Measurements from ENCODE around the gene RRN3.
A peak's percentile ranks its signal among the peaks of the same experiment; 100 is the strongest.
"Not testable (repeated sequence)": the region's sequence is repeated elsewhere in the genome, so short reads cannot be mapped to it uniquely, and the experiment has no call there.

The RRN3 gene, protein sequence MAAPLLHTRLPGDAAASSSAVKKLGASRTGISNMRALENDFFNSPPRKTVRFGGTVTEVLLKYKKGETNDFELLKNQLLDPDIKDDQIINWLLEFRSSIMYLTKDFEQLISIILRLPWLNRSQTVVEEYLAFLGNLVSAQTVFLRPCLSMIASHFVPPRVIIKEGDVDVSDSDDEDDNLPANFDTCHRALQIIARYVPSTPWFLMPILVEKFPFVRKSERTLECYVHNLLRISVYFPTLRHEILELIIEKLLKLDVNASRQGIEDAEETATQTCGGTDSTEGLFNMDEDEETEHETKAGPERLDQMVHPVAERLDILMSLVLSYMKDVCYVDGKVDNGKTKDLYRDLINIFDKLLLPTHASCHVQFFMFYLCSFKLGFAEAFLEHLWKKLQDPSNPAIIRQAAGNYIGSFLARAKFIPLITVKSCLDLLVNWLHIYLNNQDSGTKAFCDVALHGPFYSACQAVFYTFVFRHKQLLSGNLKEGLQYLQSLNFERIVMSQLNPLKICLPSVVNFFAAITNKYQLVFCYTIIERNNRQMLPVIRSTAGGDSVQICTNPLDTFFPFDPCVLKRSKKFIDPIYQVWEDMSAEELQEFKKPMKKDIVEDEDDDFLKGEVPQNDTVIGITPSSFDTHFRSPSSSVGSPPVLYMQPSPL

DNA sequence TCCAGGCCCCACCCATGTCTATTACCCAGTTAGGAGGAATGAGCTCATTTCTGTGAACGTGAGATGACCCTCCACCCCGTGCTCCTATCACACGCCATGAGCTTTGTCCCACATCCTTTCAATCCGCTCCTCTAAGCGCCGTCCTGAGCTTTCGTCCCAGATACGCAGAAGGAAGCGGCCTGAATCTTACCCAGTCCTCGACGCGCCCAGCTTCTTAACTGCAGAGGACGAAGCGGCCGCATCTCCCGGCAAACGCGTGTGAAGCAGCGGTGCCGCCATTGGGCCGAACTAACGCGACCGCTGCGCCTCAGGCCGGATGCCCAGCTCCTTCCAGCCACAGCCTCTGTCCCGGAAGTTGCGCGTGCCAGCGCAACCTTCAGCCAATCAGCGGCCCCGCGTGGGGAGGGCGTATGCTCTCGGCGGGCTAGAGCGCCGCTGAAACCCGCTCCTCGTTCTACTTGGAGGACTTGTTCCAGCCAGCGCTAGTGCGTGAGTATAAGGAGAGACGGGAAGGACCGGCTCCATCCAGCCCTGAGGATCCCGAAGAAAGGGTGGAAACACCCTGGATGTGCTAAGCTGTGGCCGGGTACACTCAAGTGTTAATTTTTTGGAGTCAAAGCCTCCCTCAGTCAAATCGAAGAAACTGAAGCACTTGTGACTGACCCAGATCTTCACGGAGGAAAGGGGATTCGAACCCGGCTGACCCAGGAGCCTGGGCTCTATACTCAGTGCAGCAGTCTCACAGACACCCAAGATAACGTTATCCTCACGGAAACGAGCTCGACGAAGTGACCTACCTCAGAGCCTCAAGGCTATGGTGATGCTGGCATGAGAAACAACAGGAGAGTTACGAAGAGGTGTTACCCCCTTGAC is at the start of gene RRN3:
Gene RRN3, minus strand, starts transcription at position 318 of the 873 bp plus-strand sequence. Its CDS starts 39 bp downstream, at position 279.
- DNase-seq, result peak; percentile 93

GRCh38 chr16:15143601-15144091 is 49.6 kb upstream of the RRN3 start:
- DNase-seq, result not testable (repeated sequence)

DNA sequence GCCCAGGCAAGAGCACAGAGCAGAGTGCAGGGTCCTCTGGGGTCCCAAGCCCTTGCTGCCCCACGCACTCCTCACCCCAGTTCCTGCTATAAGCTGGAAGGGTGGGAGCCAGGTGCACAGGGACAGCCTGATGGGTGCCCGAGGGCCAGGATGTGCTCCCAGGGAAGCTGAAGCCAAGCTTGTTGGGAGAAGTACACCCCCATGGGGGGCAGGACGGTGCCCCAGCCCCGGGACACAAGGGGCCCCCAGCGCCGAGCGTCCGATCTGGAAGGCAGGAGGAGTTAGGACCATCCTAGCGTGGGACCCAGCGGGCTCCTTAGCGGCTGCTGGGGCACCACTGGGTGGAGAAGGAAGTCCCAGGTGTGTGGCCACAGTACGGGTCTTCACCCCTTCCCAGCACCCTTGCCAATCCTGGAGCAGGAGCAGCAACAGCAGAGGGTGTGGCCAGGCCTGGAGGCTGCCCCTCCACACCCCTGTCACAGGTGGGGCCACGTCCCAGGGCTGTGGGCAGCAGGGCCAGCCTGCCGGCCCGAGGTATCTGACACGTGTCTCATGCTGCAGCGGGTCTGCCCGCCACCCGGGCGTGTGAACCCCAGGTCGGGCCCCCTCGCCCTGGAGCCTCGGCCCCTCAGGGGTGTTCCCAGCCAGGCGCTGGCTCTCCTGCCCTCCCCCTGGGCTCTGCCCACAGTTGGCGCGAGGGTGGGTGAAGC is 49.0 kb upstream of the RRN3 start:
- DNase-seq, result not testable (repeated sequence)

- DNase-seq, result not testable (repeated sequence)
Observed at GRCh38 chr16:15142107-15142890, 48.2 kb upstream of the RRN3 start.

DNA sequence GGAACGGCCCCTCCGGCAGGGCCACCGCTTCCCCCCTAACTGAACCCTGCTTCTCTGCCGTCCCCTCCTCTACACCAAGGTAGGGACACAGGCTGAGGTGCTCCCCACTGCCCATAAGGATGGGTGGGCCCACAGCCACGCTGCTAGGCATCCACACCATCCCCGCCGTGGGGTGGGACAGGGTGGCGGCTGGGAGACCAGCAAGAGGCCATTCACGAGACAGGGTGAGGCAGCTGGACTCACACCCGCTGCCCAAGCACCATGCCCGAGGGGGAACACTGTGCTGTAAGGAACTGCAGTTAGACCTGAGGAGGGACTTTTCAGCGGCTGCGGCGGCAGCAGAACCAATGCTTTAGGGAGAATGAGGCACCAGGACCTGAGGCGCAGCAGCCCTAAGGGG is 47.5 kb upstream of the RRN3 start:
- DNase-seq, result no peak

DNA sequence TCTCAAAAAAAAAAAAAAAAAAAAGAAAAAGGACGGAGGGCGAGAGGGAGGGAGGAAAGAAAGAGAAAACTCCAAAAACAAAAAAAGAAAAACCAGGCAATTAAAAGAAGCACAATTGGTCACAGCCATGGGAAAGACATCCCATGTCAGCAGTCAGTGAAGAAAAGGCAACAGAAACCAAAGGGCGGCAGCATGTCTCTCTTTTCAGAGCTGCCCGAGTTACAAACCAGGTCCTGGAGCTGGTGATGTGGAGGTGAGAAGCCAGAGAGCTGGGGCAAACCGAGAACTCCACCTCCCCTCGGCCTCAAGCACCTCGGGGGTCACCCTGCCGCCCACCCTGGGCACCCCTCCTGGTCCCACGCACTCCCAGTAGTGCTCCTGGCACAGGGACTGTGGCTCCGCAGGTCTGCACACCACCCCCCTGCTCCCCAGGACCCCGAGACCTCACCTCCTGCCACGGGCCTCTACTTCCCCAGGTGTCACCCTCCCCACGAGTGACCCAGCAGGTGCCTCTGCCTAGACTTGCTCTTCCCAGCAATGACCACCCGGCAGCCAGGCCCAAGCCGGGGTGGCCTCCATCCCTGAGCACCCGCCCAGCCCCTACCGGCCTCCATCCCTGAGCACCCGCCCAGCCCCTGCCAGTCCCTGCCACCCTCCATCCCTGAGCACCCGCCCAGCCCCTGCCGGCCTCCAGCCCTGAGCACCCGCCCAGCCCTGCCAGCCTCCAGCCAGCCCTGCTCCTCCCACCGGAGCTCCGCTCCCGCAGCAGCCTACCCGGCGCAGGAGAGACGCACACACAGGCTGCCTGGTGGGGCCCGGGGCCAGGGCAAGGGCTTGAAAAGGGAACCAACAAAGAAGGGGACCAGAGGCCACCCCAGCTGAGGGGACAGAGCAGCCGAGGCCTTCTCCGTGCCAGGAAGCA is 46.6 kb upstream of the RRN3 start:
- DNase-seq, result peak; percentile 16

- not testable (repeated sequence) for DNase-seq
Observed at GRCh38 chr16:15137514-15137913, 43.4 kb upstream of the RRN3 start.

DNA sequence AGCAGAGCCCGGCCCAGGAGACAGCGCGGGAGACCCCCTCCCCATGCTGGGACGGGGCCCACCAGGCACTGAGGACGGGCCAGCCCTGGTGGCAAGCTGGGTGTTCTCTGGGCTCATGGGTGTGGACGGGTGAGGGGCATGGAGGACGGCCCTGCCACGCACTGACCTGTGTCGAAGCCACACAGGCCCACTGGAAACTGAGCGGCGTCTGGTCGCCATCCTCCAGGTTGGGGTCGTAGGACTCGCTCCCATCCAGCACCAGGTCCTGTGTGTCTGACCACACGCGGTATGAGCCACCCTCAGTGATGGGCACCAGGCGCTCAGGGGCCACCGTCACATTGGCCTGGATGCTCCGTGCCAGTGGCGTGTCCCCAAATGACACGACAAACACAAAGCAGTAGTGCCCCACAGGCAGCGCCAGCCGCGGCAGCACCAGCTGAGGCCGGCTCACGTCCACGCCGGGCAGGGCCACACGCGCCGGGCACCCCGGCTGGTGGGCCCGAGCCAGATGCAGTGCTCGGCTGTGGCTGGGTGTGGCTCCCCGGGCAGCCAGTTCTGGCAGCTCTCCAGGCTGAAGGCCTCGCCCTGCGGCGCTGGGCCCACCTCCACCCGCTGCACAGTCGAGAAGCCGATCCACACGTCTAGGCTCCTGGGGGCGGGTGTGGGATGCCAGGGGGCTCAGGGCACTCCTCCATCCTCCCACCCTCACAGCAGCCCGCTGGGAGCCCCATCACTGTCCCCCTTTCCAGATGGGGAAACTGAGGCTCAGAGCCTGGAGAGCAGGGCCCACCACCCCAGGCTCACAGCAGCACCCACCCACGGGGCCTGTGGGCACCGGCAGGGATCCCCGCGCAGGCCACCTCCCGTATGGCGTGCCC is 41.6 kb upstream of the RRN3 start:
- DNase-seq, result peak; percentile 53

GRCh38 chr16:15134752-15135482 is 40.8 kb upstream of the RRN3 start:
- DNase-seq, result not testable (repeated sequence)

- DNase-seq, result not testable (repeated sequence)
Observed at GRCh38 chr16:15133554-15133953, 39.5 kb upstream of the RRN3 start.

GRCh38 chr16:15132719-15133428 is 38.8 kb upstream of the RRN3 start:
- DNase-seq, result not testable (repeated sequence)

DNA sequence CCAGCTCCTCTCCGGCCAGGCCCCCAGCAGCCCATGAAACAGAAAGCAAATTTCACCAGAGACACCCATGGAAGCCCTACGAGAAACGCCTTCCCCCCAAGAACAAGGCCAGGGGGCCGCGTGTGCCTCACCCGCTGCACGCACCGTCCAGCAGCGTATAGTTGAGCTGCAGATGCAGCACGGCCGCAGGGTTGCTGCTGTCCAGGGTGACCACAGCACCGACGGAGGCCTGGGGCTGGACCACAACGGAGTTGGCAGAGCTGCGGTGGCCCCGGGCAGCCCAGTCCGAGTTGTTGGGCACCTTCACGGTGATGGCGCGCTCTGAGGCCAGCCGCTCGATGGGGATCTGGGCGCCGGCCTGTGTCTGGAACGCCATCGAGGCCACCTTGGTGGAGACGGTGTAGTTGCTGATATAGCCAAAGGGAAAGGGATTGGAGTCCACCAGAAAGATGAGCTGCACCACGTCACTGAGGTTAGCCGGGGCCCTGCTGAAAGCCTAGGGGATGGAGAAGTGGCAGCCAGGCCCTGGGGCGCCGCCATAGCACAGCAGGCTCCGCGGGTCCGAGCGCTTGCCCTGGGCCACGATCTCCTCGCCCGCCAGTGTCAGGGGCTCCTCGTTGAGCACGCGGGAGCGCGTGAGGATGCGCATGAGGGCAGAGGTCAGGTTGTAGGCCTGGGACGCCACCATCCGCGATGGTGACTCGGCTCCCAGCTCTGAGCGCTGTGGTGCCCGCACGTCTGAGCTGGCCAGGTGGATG is 37.0 kb upstream of the RRN3 start:
- not testable (repeated sequence) for DNase-seq

DNA sequence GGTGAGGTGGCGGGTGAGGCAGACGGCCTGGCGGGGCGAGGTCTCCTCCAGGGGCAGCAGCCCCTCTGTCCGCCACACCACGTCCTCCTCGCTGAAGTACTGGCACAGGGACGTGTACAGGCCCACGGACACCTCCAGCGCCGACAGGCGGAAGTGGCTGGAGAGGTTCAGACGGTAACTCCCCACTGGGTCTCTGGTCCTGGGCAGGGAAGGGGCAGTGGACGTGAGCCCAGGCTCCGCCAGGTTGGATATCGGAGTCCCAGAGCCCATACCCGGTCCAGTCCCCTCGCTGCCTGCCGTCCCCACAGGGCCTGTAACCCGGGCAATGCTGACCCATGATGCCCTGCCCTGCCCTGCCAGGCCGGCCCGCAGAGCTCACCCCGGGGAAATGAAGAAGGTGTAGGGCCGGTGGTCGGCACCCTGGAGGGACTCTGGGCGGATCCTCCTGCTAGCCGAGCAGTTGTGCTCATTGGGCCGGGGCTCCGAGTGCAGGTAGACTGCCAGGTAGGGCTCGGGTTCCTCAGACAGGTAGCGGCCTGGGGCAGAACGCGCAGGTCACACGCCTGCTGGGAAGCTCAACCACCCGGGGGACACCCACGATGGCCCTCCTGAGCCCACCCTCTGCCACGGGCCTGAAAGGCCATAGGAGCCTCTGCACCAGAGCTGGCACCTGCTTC is 36.3 kb upstream of the RRN3 start:
- not testable (repeated sequence) for DNase-seq

DNA sequence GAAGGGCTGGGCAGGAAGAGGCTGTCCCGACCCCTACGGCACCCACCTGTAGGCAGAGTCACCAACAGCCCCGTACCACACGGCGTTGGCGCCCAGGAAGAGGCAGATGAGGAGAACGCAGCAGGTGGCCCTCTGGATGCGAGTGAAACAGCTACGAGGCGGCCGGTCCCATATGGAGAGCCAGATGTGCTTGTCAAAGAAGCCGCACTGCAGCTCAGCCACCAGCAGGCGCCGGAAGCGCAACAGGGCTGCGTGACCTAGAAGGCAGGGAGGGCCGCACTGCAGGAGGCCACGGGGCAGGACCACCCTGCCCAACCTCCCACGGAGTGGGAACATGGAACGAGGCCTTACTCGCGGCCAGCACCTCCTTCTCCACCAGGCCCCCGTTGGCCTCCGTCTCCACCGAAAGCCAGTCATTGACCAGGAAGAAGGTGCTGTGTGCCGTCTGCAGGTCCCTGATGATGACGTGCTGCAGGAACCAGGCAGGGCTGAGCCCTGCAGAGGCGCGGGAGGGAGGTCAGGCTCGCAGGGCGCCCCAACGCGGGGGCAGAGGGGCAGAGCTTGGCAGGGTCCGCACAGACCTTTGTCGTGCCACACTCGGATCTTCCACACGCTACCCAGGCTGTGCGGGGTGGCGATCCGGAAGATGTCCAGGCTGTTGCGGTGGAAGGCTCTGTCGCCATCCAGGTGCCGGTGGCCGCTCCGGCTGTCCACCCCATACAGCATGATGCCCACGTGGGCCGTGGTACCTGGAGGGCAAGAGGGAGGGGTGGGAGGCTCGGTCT is 33.8 kb upstream of the RRN3 start:
- DNase-seq, result not testable (repeated sequence)

GRCh38 chr16:15100372-15100987 is 6.4 kb upstream of the RRN3 start:
- not testable (repeated sequence) for DNase-seq

Data from hematopoietic multipotent progenitor cell treated with erythropoietin and hydrocortisone succinate and interleukin-3 and kit ligand, for 8 days (in vitro differentiated cells).